NT2/D1 (cell line): ENCODE measurements around the gene NRXN3.

Experiments
- SUZ12 ChIP-seq: IDR thresholded peaks from 2 replicates; pipeline ENCODE4 v1.6.1; 2011; ENCODE audit not compliant: insufficient read length, insufficient read depth; ENCODE audit errors: extremely low read depth
- ZNF274 ChIP-seq: IDR thresholded peaks from 2 replicates; pipeline ENCODE4 v1.6.1; 2011; ENCODE audit warnings: mild to moderate bottlenecking, low read depth, low read length

- TF ChIP-seq SUZ12 = no peak
- TF ChIP-seq ZNF274 = no peak
Observed at GRCh38 chr14:79764323-79764722, 1594.2 kb downstream of the NRXN3 start.
